ENCODE results near the gene HHIPL2. TPM values are rescaled to one million over a fixed set of nuclear protein-coding genes. Genes with fewer than 3 reads are reported as not detected.
"Not testable (repeated sequence)": the region's sequence is repeated elsewhere in the genome, so short reads cannot be mapped to it uniquely, and the experiment has no call there.

Gene HHIPL2
- polyA plus RNA-seq, 4 donors = 0.04 to 0.30 TPM; not detected in 2

DNA sequence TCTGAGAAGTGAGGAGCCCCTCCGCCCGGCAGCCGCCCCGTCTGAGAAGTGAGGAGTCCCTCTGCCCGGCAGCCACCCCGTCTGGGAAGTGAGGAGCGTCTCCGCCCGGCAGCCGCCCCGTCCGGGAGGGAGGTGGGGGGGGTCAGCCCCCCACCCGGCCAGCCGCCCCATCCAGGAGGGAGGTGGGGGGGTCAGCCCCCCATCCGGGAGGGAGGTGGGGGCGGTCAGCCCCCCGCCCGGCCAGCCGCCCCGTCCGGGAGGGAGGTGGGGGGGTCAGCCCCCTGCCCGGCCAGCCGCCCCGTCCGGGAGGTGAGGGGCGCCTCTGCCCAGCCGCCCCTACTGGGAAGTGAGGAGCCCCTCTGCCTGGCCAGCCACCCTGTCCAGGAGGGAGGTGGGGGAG is 60.1 kb downstream of the HHIPL2 start:
- not testable (repeated sequence) for H3K36me3 ChIP-seq (ENCODE audit: control insufficient read depth in 3 of 3, insufficient read depth in 2 of 3, low read depth in 1 of 3, low read length in 3 of 3); H3K4me1 ChIP-seq (ENCODE audit: control insufficient read depth in 3 of 3, insufficient read depth in 2 of 3, low read depth in 1 of 3, low read length in 2 of 3); H3K27me3 ChIP-seq (ENCODE audit: control insufficient read depth in 3 of 3, insufficient read depth in 3 of 3, low read length in 3 of 3); H3K27ac ChIP-seq (ENCODE audit: low read depth in 1 of 3, low read length in 2 of 3); FAIRE-seq; H3K4me3 ChIP-seq (ENCODE audit: low read depth in 1 of 3, low read length in 3 of 3); H3K9me3 ChIP-seq (ENCODE audit: control insufficient read depth in 2 of 2, insufficient read depth in 1 of 2, low read depth in 1 of 2, low read length in 1 of 2); DNase-seq
- 98% methylated on average over 13 of the region's 27 CpGs; no CpG with 5 or more reads in 2 of the 3 donors for WGBS, 3 donors

DNA sequence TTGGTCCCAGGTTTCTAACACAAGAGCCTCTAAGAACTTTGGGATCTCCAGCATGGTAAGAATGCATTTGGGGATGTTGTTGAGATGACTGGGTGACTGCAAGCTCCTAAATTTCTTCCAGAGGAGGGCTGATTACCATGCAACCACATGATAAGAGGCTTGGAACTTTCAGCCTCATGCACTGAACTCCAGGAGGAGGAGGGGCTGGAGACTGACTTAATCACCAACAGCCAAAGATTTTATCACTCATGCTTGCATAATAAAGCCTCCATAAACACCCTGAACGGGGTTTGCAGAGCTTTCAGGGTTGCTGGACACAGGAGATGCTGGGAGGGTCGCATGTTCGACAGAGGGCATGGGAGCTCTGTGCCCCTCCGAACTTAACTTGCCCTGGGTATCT is 63.9 kb downstream of the HHIPL2 start:
- not testable (repeated sequence) for H3K27me3 ChIP-seq (ENCODE audit: control insufficient read depth in 3 of 3, insufficient read depth in 3 of 3, low read length in 3 of 3); DNase-seq; H3K4me3 ChIP-seq (ENCODE audit: low read depth in 1 of 3, low read length in 3 of 3); H3K27ac ChIP-seq (ENCODE audit: low read depth in 1 of 3, low read length in 2 of 3); H3K36me3 ChIP-seq (ENCODE audit: control insufficient read depth in 3 of 3, insufficient read depth in 2 of 3, low read depth in 1 of 3, low read length in 3 of 3); H3K4me1 ChIP-seq (ENCODE audit: control insufficient read depth in 3 of 3, insufficient read depth in 2 of 3, low read depth in 1 of 3, low read length in 2 of 3); H3K9me3 ChIP-seq (ENCODE audit: control insufficient read depth in 2 of 2, insufficient read depth in 1 of 2, low read depth in 1 of 2, low read length in 1 of 2); FAIRE-seq
- 11 to 66% (median 23%) methylated on average over 3 to 4 of the region's 4 CpGs for WGBS, 3 donors

DNA sequence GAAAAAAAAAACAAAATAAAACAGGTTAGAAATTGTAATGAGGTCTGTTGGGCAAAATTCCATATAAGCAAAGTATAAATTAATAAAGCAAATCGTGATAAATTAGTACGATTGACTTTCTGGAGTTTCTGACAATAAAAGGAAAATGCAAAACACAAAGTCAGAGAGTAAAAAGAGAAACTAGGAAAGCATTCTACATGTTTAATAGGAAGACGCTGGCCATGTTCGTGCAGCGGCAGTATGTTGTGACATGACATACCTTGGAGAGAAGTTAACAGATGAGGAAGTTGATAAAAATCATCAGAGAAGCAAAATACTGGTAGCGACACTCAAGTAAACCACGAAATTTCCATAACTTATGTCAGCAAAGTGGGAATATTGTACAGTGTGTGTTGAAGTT is 68.3 kb downstream of the HHIPL2 start:
- not testable (repeated sequence) for FAIRE-seq; H3K27ac ChIP-seq (ENCODE audit: low read depth in 1 of 3, low read length in 2 of 3); H3K9me3 ChIP-seq (ENCODE audit: control insufficient read depth in 2 of 2, insufficient read depth in 1 of 2, low read depth in 1 of 2, low read length in 1 of 2); DNase-seq; H3K36me3 ChIP-seq (ENCODE audit: control insufficient read depth in 3 of 3, insufficient read depth in 2 of 3, low read depth in 1 of 3, low read length in 3 of 3); H3K4me1 ChIP-seq (ENCODE audit: control insufficient read depth in 3 of 3, insufficient read depth in 2 of 3, low read depth in 1 of 3, low read length in 2 of 3); H3K4me3 ChIP-seq (ENCODE audit: low read depth in 1 of 3, low read length in 3 of 3); H3K27me3 ChIP-seq (ENCODE audit: control insufficient read depth in 3 of 3, insufficient read depth in 3 of 3, low read length in 3 of 3)
- WGBS, 3 donors = 66 to 73% (median 68%) methylated on average over 5 of the region's 7 CpGs

DNA sequence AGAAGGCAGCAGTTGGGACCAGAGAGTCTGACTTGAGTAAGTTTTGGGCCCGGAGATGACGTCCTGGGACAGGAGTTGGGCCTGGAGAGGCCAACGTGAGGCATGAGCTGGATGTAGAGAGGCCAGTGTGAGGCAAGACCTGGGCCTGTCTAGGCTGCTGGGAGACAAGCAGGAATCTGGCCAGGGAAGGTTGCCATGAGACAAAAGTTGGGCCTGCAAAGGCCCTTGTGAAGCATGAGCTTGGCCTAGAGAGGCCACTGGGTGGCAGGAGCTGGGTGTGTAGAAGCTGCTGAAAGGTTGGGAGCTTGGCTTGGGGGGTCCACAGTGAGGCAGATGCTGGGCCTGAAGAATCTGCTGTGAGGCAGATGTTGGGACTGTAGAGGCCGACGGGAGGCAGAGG is 71.5 kb downstream of the HHIPL2 start:
- H3K4me1 ChIP-seq (ENCODE audit: control insufficient read depth in 3 of 3, insufficient read depth in 2 of 3, low read depth in 1 of 3, low read length in 2 of 3); H3K27me3 ChIP-seq (ENCODE audit: control insufficient read depth in 3 of 3, insufficient read depth in 3 of 3, low read length in 3 of 3); H3K9me3 ChIP-seq (ENCODE audit: control insufficient read depth in 2 of 2, insufficient read depth in 1 of 2, low read depth in 1 of 2, low read length in 1 of 2); DNase-seq; H3K36me3 ChIP-seq (ENCODE audit: control insufficient read depth in 3 of 3, insufficient read depth in 2 of 3, low read depth in 1 of 3, low read length in 3 of 3); FAIRE-seq; H3K27ac ChIP-seq (ENCODE audit: low read depth in 1 of 3, low read length in 2 of 3); H3K4me3 ChIP-seq (ENCODE audit: low read depth in 1 of 3, low read length in 3 of 3): not testable (repeated sequence)
- WGBS, 3 donors = 92 to 96% (median 95%) methylated on average over 5 of the region's 5 CpGs

DNA sequence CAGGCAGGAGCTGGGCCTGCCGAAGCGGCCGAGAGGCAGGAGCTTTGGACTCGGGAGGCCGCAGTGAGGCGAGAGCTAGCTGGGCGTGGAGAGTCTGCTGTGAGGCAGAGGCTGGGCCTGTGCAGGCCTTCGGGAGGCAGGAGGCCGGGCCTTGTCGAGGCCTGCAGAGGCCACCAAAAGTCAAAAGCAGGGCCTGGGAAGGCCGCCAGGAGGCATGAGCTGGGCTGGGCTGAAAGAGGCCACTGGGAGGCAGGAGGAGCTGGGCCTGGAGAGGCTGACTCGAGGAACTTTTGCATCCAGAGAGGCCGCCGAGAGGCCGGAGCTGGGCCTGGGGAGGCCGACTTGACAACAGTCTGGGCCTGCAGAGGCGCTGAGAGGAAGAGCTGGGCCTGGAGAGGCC is 74.2 kb downstream of the HHIPL2 start:
- FAIRE-seq; H3K27ac ChIP-seq (ENCODE audit: low read depth in 1 of 3, low read length in 2 of 3); DNase-seq; H3K9me3 ChIP-seq (ENCODE audit: control insufficient read depth in 2 of 2, insufficient read depth in 1 of 2, low read depth in 1 of 2, low read length in 1 of 2); H3K4me3 ChIP-seq (ENCODE audit: low read depth in 1 of 3, low read length in 3 of 3); H3K27me3 ChIP-seq (ENCODE audit: control insufficient read depth in 3 of 3, insufficient read depth in 3 of 3, low read length in 3 of 3); H3K36me3 ChIP-seq (ENCODE audit: control insufficient read depth in 3 of 3, insufficient read depth in 2 of 3, low read depth in 1 of 3, low read length in 3 of 3); H3K4me1 ChIP-seq (ENCODE audit: control insufficient read depth in 3 of 3, insufficient read depth in 2 of 3, low read depth in 1 of 3, low read length in 2 of 3): not testable (repeated sequence)
- WGBS, 3 donors = 91 to 96% (median 95%) methylated on average over 15 to 17 of the region's 17 CpGs

DNA sequence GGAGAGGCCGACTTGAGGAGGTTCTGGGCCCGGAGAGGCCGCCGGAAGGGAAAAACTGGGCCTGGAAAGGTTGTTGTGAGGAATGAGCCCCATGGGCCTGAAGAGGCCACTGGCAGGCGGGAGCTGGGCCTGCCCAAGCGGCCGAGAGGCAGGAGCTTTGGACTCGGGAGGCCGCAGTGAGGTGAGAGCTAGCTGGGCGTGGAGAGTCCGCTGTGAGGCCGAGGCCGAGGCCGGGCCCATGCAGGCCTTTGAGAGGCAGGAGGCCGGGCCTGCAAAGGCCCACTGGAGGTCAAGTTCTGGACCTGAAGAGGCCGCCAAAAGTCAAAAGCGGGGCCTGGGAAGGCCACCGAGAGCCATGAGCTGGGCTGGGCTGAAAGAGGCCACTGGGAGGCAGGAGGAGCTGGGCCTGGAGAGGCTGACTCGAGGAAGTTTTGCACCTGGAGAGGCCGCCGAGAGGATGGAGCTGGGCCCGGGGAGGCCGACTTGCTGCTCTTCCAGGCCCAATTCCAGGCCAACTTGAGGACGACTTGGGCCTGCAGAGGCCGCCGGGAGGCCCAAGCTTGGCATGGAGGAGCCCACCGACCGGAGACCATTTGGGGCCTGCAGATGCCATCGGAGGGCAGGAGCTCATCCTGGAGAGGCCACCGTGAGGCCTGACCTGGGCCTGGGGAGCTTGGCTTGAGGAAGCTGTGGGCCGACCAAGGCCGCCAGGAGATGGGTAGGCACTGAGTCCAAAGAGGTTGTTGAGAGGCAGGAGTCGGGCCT is 74.9 kb downstream of the HHIPL2 start:
- not testable (repeated sequence) for H3K9me3 ChIP-seq (ENCODE audit: control insufficient read depth in 2 of 2, insufficient read depth in 1 of 2, low read depth in 1 of 2, low read length in 1 of 2); H3K27ac ChIP-seq (ENCODE audit: low read depth in 1 of 3, low read length in 2 of 3); H3K27me3 ChIP-seq (ENCODE audit: control insufficient read depth in 3 of 3, insufficient read depth in 3 of 3, low read length in 3 of 3); H3K4me3 ChIP-seq (ENCODE audit: low read depth in 1 of 3, low read length in 3 of 3); H3K36me3 ChIP-seq (ENCODE audit: control insufficient read depth in 3 of 3, insufficient read depth in 2 of 3, low read depth in 1 of 3, low read length in 3 of 3); FAIRE-seq; H3K4me1 ChIP-seq (ENCODE audit: control insufficient read depth in 3 of 3, insufficient read depth in 2 of 3, low read depth in 1 of 3, low read length in 2 of 3); DNase-seq
- WGBS, 3 donors = 95 to 97% (median 96%) methylated on average over 27 to 33 of the region's 33 CpGs

Other genes starting within 250 kb of the HHIPL2 start
- gene TAF1A, start 41.8 kb upstream of the HHIPL2 start, polyA plus RNA-seq = 10 to 100 TPM in 1 of 4 donors, 1 to 10 TPM in 2, under 1 TPM in 1; 0.45 to 12.3 (median 2.4) TPM
- 10 to 100 TPM; 14.3 to 58.8 (median 23.0) TPM for gene MIA3, start 70.0 kb upstream of the HHIPL2 start, polyA plus RNA-seq
- 10 to 100 TPM; 26.5 to 38.1 (median 30.9) TPM for gene AIDA, start 164.4 kb upstream of the HHIPL2 start, polyA plus RNA-seq
- 10 to 100 TPM; 22.0 to 43.3 (median 25.2) TPM for gene BROX, start 164.5 kb upstream of the HHIPL2 start, polyA plus RNA-seq
- gene FAM177B, start 189.1 kb upstream of the HHIPL2 start, polyA plus RNA-seq = 10 to 100 TPM in 1 of 4 donors, 1 to 10 TPM in 3; 3.8 to 16.5 (median 8.5) TPM